Measurements from ENCODE around the gene FHIT. TPM values are rescaled to one million over a fixed set of nuclear protein-coding genes. Genes with fewer than 3 reads are reported as not detected.

The FHIT gene
- total and polyA plus RNA-seq, 7 donors = 0.98 to 10.4 (median 4.0) TPM

GRCh38 chr3:60333710-60334109 lies 917.5 kb downstream of the FHIT start:
- Histone ChIP-seq H3K27ac (no peak overlapping the region), H3K9me3 (no peaks in the 10 kb centered on the region), H3K36me3 (ENCODE audit: insufficient read depth in 1 of 2, low read depth in 1 of 2) (no peaks in the 10 kb centered on the region), H3K27me3 (ENCODE audit: insufficient read depth in 3 of 3, low read length in 2 of 3) (no peaks in the 10 kb centered on the region), H3K4me3 (no peak overlapping the region), H3K4me1 (no peaks in the 10 kb centered on the region)
- WGBS, 3 donors = 49 to 61% (median 53%) methylated on average over 1 of the region's 1 CpG
- ATAC-seq (no peak), DNase-seq (no peak)
- intact Hi-C loops (cut with DNase I) = no loop called here
- TF ChIP-seq, protein P1, sequence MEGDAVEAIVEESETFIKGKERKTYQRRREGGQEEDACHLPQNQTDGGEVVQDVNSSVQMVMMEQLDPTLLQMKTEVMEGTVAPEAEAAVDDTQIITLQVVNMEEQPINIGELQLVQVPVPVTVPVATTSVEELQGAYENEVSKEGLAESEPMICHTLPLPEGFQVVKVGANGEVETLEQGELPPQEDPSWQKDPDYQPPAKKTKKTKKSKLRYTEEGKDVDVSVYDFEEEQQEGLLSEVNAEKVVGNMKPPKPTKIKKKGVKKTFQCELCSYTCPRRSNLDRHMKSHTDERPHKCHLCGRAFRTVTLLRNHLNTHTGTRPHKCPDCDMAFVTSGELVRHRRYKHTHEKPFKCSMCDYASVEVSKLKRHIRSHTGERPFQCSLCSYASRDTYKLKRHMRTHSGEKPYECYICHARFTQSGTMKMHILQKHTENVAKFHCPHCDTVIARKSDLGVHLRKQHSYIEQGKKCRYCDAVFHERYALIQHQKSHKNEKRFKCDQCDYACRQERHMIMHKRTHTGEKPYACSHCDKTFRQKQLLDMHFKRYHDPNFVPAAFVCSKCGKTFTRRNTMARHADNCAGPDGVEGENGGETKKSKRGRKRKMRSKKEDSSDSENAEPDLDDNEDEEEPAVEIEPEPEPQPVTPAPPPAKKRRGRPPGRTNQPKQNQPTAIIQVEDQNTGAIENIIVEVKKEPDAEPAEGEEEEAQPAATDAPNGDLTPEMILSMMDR (IDR thresholded peaks at IDR 0.05) = no peak

- intact Hi-C loops (cut with DNase I) = no loop called here
- no peak overlapping the region for H3K27ac ChIP-seq
- H3K36me3 ChIP-seq (ENCODE audit: insufficient read depth in 1 of 2, low read depth in 1 of 2) = no peaks in the 10 kb centered on the region
- H3K4me3 ChIP-seq = no peak overlapping the region
- no peak for DNase-seq
- TF ChIP-seq, protein P1 (IDR thresholded peaks at IDR 0.05) = no peak
- H3K4me1 ChIP-seq = no peaks in the 10 kb centered on the region
- WGBS, 3 donors = 43 to 53% (median 48%) methylated on average over 6 of the region's 6 CpGs
- no peaks in the 10 kb centered on the region for H3K27me3 ChIP-seq (ENCODE audit: insufficient read depth in 3 of 3, low read length in 2 of 3)
- no peaks in the 10 kb centered on the region for H3K9me3 ChIP-seq
- ATAC-seq = no peak
Measured at GRCh38 chr3:60330107-60330506, 921.1 kb downstream of the FHIT start.

DNA sequence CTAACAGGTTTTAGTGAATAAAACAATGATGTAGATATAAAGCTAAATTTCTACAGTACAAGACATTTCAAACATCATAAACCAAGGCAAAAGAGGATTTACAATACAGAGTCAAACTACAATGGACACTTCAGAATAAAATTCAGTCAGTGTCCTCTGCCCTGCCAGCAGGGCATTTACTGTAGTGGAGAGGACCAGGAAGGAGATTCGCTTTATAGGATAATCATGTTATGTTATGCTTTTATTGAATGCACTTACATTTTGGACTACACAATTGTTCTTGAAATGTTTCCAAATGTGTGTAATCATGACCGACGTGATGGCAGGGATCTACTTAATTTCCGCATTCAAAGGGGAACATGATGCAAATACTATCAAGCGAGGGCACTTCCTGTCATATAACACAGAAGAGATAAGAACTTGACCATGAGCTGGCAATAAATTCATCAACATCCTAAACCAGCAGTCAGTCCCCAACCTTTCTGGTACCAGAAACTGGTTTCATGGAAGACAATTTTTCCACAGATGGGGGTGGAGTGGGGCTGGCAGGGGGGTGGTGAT lies 925.6 kb downstream of the FHIT start:
- Histone ChIP-seq H3K4me1 (no peaks in the 10 kb centered on the region), H3K36me3 (ENCODE audit: insufficient read depth in 1 of 2, low read depth in 1 of 2) (no peaks in the 10 kb centered on the region), H3K9me3 (no peaks in the 10 kb centered on the region), H3K27ac (no peak overlapping the region), H3K27me3 (ENCODE audit: insufficient read depth in 3 of 3, low read length in 2 of 3) (no peaks in the 10 kb centered on the region), H3K4me3 (no peak overlapping the region)
- no peak for DNase-seq
- TF ChIP-seq, protein P1 (IDR thresholded peaks at IDR 0.05) = no peak
- intact Hi-C loops (cut with DNase I) = no loop called here
- ATAC-seq = no peak
- 57 to 67% (median 62%) methylated on average over 5 of the region's 5 CpGs for WGBS, 3 donors

- TF ChIP-seq, protein P1 (IDR thresholded peaks at IDR 0.05) = no peak
- Histone ChIP-seq H3K27me3 (ENCODE audit: insufficient read depth in 3 of 3, low read length in 2 of 3) (no peaks in the 10 kb centered on the region), H3K36me3 (ENCODE audit: insufficient read depth in 1 of 2, low read depth in 1 of 2) (no peaks in the 10 kb centered on the region), H3K4me3 (no peak overlapping the region), H3K9me3 (no peaks in the 10 kb centered on the region), H3K4me1 (no peaks in the 10 kb centered on the region), H3K27ac (no peak overlapping the region)
- intact Hi-C loops (cut with DNase I) = no loop called here
- DNase-seq = no peak
- 81 to 87% (median 86%) methylated on average over 3 of the region's 3 CpGs for WGBS, 3 donors
- ATAC-seq = no peak
Measured at GRCh38 chr3:60323651-60324050, 927.6 kb downstream of the FHIT start.

- TF ChIP-seq, protein P1 (IDR thresholded peaks at IDR 0.05) = no peak
- Histone ChIP-seq H3K4me3 (no peak overlapping the region), H3K27ac (no peak overlapping the region), H3K27me3 (ENCODE audit: insufficient read depth in 3 of 3, low read length in 2 of 3) (no peaks in the 10 kb centered on the region), H3K4me1 (no peaks in the 10 kb centered on the region), H3K36me3 (ENCODE audit: insufficient read depth in 1 of 2, low read depth in 1 of 2) (no peaks in the 10 kb centered on the region), H3K9me3 (no peaks in the 10 kb centered on the region)
- ATAC-seq = no peak
- WGBS, 3 donors = 86 to 95% (median 92%) methylated on average over 7 of the region's 7 CpGs
- no peak for DNase-seq
- intact Hi-C loops (cut with DNase I) = no loop called here
Measured at GRCh38 chr3:60323180-60323579, 928.1 kb downstream of the FHIT start.

Measured in psoas muscle (tissue), 8 donors.